WTC11 (cell line): ENCODE measurements around the gene RNF113B. TPM values are rescaled to one million over a fixed set of nuclear protein-coding genes. Genes with fewer than 3 reads are reported as not detected.

Experiments used
- ATAC-seq: fragments of 200-7000 bp; cut with Tn5 transposase; 2 replicates; pipeline ENCODE4 v1.10.0; 2021; ENCODE audit warnings: mild to moderate bottlenecking, moderate library complexity
- CTCF ChIA-PET: fragments of 300-600 bp; sonication (Branson Sonifier 250); formaldehyde crosslinking; loops from one replicate; lab custom pipeline; 2021; ENCODE audit warnings: antibody characterized with exemption; lab: Charles Lee
- POLR2A ChIA-PET: fragments of 350-600 bp; sonication (Branson Sonifier 250); formaldehyde crosslinking; loops from one replicate; lab custom pipeline; 2021; ENCODE audit warnings: antibody characterized with exemption; lab: Charles Lee
- DNase-seq: peaks from one replicate; pipeline ENCODE4 v3.0.0; 2021; ENCODE audit warnings: low spot score
- H3K27ac Mint-ChIP-seq: 2 replicates; pipeline ENCODE4 v1.8.0; 2021; ENCODE audit warnings: mixed read lengths
- H3K27me3 Mint-ChIP-seq: 2 replicates; pipeline ENCODE4 v1.8.0; 2021; ENCODE audit warnings: low read depth, mild to moderate bottlenecking, moderate library complexity, mixed read lengths
- H3K36me3 Mint-ChIP-seq: 2 replicates; pipeline ENCODE4 v1.8.0; 2021; ENCODE audit warnings: mixed read lengths
- H3K4me1 Mint-ChIP-seq: 2 replicates; pipeline ENCODE4 v1.8.0; 2022; ENCODE audit warnings: mixed read lengths
- H3K4me3 Mint-ChIP-seq: 2 replicates; pipeline ENCODE4 v1.8.0; 2021; ENCODE audit warnings: mild to moderate bottlenecking, moderate library complexity, mixed read lengths
- H3K9me3 Mint-ChIP-seq: 2 replicates; pipeline ENCODE4 v1.8.0; 2021; ENCODE audit warnings: mixed read lengths
- ELF4 ChIP-seq: sonication (generic); formaldehyde crosslinking; IDR thresholded peaks from 2 replicates; pipeline ENCODE4 v1.8.1; 2022; ENCODE audit warnings: low read depth, mild to moderate bottlenecking, moderate library complexity, missing genetic modification reagents
- EMX1 ChIP-seq: fragments of 250-450 bp; sonication (Bioruptor Pico); IDR thresholded peaks from 2 replicates; pipeline ENCODE4 v1.8.0; 2021; ENCODE audit warnings: mild to moderate bottlenecking
- ETV6 ChIP-seq: sonication (generic); formaldehyde crosslinking; IDR thresholded peaks from 2 replicates; pipeline ENCODE4 v1.8.1; 2022; ENCODE audit warnings: mild to moderate bottlenecking, missing genetic modification reagents
- HMGXB4 ChIP-seq: sonication (generic); formaldehyde crosslinking; IDR thresholded peaks from 2 replicates; pipeline ENCODE4 v1.8.1; 2023; ENCODE audit warnings: mild to moderate bottlenecking, moderate library complexity, missing genetic modification reagents
- JAZF1 ChIP-seq: fragments of 250-450 bp; sonication (Bioruptor Pico); IDR thresholded peaks from 2 replicates; pipeline ENCODE4 v1.9.0; 2021; ENCODE audit warnings: moderate library complexity, mild to moderate bottlenecking, inconsistent platforms
- JUN ChIP-seq: sonication (generic); formaldehyde crosslinking; IDR thresholded peaks from 2 replicates; pipeline ENCODE4 v1.8.0; 2023; ENCODE audit warnings: mild to moderate bottlenecking, missing genetic modification reagents
- MXD4 ChIP-seq: fragments of 250-450 bp; sonication (Bioruptor Pico); IDR thresholded peaks from 2 replicates; pipeline ENCODE4 v1.8.0; 2021; ENCODE audit warnings: mild to moderate bottlenecking, moderate library complexity, borderline replicate concordance
- OVOL2 ChIP-seq: fragments of 250-450 bp; sonication (Bioruptor Pico); IDR thresholded peaks from 2 replicates; pipeline ENCODE4 v1.9.0; 2021; ENCODE audit warnings: mild to moderate bottlenecking, borderline replicate concordance
- PREB ChIP-seq: sonication (generic); formaldehyde crosslinking; IDR thresholded peaks from 2 replicates; pipeline ENCODE4 v1.8.1; 2022; ENCODE audit warnings: mild to moderate bottlenecking, missing genetic modification reagents, moderate library complexity, borderline replicate concordance
- PRRX2 ChIP-seq: fragments of 250-450 bp; sonication (Bioruptor Pico); IDR thresholded peaks from 2 replicates; pipeline ENCODE4 v1.8.0; 2021; ENCODE audit warnings: mild to moderate bottlenecking
- SMAD3 ChIP-seq: sonication (generic); formaldehyde crosslinking; IDR thresholded peaks from 2 replicates; pipeline ENCODE4 v1.8.0; 2022; ENCODE audit warnings: missing genetic modification reagents, mild to moderate bottlenecking, borderline replicate concordance
- SMAD4 ChIP-seq: sonication (generic); formaldehyde crosslinking; IDR thresholded peaks from 2 replicates; pipeline ENCODE4 v1.8.0; 2022; ENCODE audit warnings: mild to moderate bottlenecking, missing genetic modification reagents
- SOX15 ChIP-seq: fragments of 250-450 bp; sonication (Bioruptor Pico); IDR thresholded peaks from 2 replicates; pipeline ENCODE4 v1.9.0; 2021; ENCODE audit warnings: mild to moderate bottlenecking
- TCF7 ChIP-seq: sonication (generic); formaldehyde crosslinking; IDR thresholded peaks from 2 replicates; pipeline ENCODE4 v1.8.0; 2022; ENCODE audit warnings: mild to moderate bottlenecking, low read depth, missing genetic modification reagents, moderate library complexity
- TEAD4 ChIP-seq: sonication (generic); formaldehyde crosslinking; IDR thresholded peaks from 2 replicates; pipeline ENCODE4 v1.8.0; 2022; ENCODE audit warnings: mild to moderate bottlenecking, missing genetic modification reagents
- ZNF219 ChIP-seq: sonication (generic); formaldehyde crosslinking; IDR thresholded peaks from 2 replicates; pipeline ENCODE4 v1.8.0; 2023; ENCODE audit warnings: missing genetic modification reagents, mild to moderate bottlenecking, borderline replicate concordance
- ZNF232 ChIP-seq: sonication (generic); formaldehyde crosslinking; IDR thresholded peaks from 2 replicates; pipeline ENCODE4 v1.8.0; 2022; ENCODE audit warnings: mild to moderate bottlenecking, missing genetic modification reagents
- ZNF416 ChIP-seq: fragments of 250-450 bp; sonication (Bioruptor Pico); IDR thresholded peaks from 2 replicates; pipeline ENCODE4 v1.9.0; 2021; ENCODE audit warnings: mild to moderate bottlenecking, inconsistent platforms
- ZNF423 ChIP-seq: fragments of 250-450 bp; sonication (Bioruptor Pico); IDR thresholded peaks from 2 replicates; pipeline ENCODE4 v2.1.2; 2022; ENCODE audit warnings: mild to moderate bottlenecking, moderate library complexity
- total RNA-seq: library from RNA; stranded (reverse); gene quantifications from 3 replicates; pipeline ENCODE4 v1.2.3, GENCODE V29; 2021
- TF ChIP-seq, protein P1 (sequence below): fragments of 200-600 bp; IDR thresholded peaks from 2 replicates; pipeline ENCODE4 v1.8.0; 2022; ENCODE audit warnings: antibody characterized with exemption

Gene RNF113B
- total RNA-seq, 1 experiment from 2014 or later, result not detected

GRCh38 chr13:98226496-98226895, 49.4 kb upstream of the RNF113B start (continued):
- TF ChIP-seq HMGXB4 (CRISPR knock-in tag) (no peak), ZNF219 (CRISPR knock-in tag) (no peak), ZNF423 (CRISPR knock-in tag) (no peak), JUN (no peak)
- TF ChIP-seq, protein P1, sequence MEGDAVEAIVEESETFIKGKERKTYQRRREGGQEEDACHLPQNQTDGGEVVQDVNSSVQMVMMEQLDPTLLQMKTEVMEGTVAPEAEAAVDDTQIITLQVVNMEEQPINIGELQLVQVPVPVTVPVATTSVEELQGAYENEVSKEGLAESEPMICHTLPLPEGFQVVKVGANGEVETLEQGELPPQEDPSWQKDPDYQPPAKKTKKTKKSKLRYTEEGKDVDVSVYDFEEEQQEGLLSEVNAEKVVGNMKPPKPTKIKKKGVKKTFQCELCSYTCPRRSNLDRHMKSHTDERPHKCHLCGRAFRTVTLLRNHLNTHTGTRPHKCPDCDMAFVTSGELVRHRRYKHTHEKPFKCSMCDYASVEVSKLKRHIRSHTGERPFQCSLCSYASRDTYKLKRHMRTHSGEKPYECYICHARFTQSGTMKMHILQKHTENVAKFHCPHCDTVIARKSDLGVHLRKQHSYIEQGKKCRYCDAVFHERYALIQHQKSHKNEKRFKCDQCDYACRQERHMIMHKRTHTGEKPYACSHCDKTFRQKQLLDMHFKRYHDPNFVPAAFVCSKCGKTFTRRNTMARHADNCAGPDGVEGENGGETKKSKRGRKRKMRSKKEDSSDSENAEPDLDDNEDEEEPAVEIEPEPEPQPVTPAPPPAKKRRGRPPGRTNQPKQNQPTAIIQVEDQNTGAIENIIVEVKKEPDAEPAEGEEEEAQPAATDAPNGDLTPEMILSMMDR, result no peak
- TF ChIP-seq, all 79 proteins: peak for 0

GRCh38 chr13:98225036-98225940, 48.2 kb upstream of the RNF113B start:
- Mint-ChIP-seq H3K27me3 (no peaks in the 10 kb centered on the region; the same call in 1 of the 2 replicates), H3K36me3 (peaks cover 17% of the 10 kb centered on the region), H3K4me1 (peaks cover 19% of the 10 kb centered on the region), H3K4me3 (no peak overlapping the region), H3K9me3 (peaks cover 7% of the 10 kb centered on the region), H3K27ac (peak overlapping the region; percentile 32)
- no peak for ATAC-seq
- no peak for DNase-seq
- CTCF ChIA-PET, result interaction anchor here (0.5 to 1.6 kb wide), 4 partner anchors 25 to 566 kb away, joined by 3 to 7 read pairs (median 6); no protein-coding TSS in a partner anchor
- POLR2A ChIA-PET, result interaction anchor here (0.7 kb wide), 1 partner anchor 46 kb away, joined by 5 read pairs; no protein-coding TSS in a partner anchor
- TF ChIP-seq PREB (CRISPR knock-in tag) (no peak), ETV6 (CRISPR knock-in tag) (no peak), OVOL2 (CRISPR knock-in tag) (no peak), ELF4 (CRISPR knock-in tag) (no peak), MXD4 (CRISPR knock-in tag) (no peak), EMX1 (no peak), TCF7 (CRISPR knock-in tag) (no peak), SMAD4 (CRISPR knock-in tag) (no peak), JUN (no peak), ZNF232 (CRISPR knock-in tag) (no peak), TEAD4 (no peak), ZNF416 (CRISPR knock-in tag) (no peak), SMAD3 (CRISPR knock-in tag) (no peak), JAZF1 (CRISPR knock-in tag) (no peak)

GRCh38 chr13:98224557-98224956, 47.5 kb upstream of the RNF113B start:
- H3K27ac Mint-ChIP-seq, result peak overlapping the region; percentile 32
- ATAC-seq (peak; percentile 74), DNase-seq (no peak)
- peaks cover 22% of the 10 kb centered on the region for H3K4me1 Mint-ChIP-seq
- TF ChIP-seq ZNF416 (CRISPR knock-in tag), result no peak
- no peak for TF ChIP-seq ZNF219 (CRISPR knock-in tag)
- no peak for TF ChIP-seq SOX15 (CRISPR knock-in tag)
- TF ChIP-seq, protein P1, result no peak
- TF ChIP-seq PRRX2 (CRISPR knock-in tag), result no peak
- no peak for TF ChIP-seq HMGXB4 (CRISPR knock-in tag)
- peaks cover 14% of the 10 kb centered on the region; the same call in 1 of the 2 replicates for H3K36me3 Mint-ChIP-seq
- peaks cover 3% of the 10 kb centered on the region; the same call in 1 of the 2 replicates for H3K9me3 Mint-ChIP-seq
- ChIA-PET POLR2A (interaction anchor here (0.7 kb wide), 1 partner anchor 45 kb away, joined by 5 read pairs; no protein-coding TSS in a partner anchor), CTCF (interaction anchor here (0.5 to 1.6 kb wide), 4 partner anchors 24 to 566 kb away, joined by 3 to 7 read pairs (median 6); no protein-coding TSS in a partner anchor)
- no peaks in the 10 kb centered on the region; the same call in 1 of the 2 replicates for H3K27me3 Mint-ChIP-seq
- H3K4me3 Mint-ChIP-seq, result no peak overlapping the region
